Heart right ventricle (tissue), 16 donors: Measurements from ENCODE around the gene GMDS. TPM values are rescaled to one million over a fixed set of nuclear protein-coding genes. Genes with fewer than 3 reads are reported as not detected.

ENCODE experiments used
- ATAC-seq, 8 donors: fragments of 200-7000 bp; cut with Tn5 transposase; one replicate each; pipeline ENCODE4 v1.9.1; 2020; ENCODE audit warnings: mild to moderate bottlenecking in 8 of 8, moderate library complexity in 8 of 8, moderate number of reproducible peaks in 1 of 8
- DNase-seq, 2 donors: peaks; one replicate each; pipeline ENCODE4 v3.0.0-alpha.2; 2020
- H3K27ac ChIP-seq, 10 donors: fragments of 200-600 bp; sonication (generic) in 2 of 10; one replicate each; pipeline versions ENCODE4 v1.5.0 to v1.8.0; 2020 to 2022; ENCODE audit warnings: mild to moderate bottlenecking in 3 of 10
- H3K27me3 ChIP-seq, 7 donors: fragments of 200-600 bp; one replicate each; pipeline ENCODE4 v1.8.0; 2021 to 2022; ENCODE audit warnings: mild to moderate bottlenecking in 2 of 7
- H3K36me3 ChIP-seq, 9 donors: fragments of 200-600 bp; sonication (generic) in 1 of 9; one replicate each; pipeline versions ENCODE4 v1.5.0 to v1.8.0; 2020 to 2022; ENCODE audit warnings: mild to moderate bottlenecking in 2 of 9
- H3K4me1 ChIP-seq, 9 donors: fragments of 200-600 bp; sonication (generic) in 1 of 9; one replicate each; pipeline versions ENCODE4 v1.5.0 to v1.8.0; 2020 to 2022; ENCODE audit warnings: mild to moderate bottlenecking in 4 of 9
- H3K4me3 ChIP-seq, 10 donors: fragments of 200-600 bp; sonication (generic) in 2 of 10; one replicate each; pipeline versions ENCODE4 v1.5.0 to v1.8.0; 2020 to 2022; ENCODE audit warnings: mild to moderate bottlenecking in 7 of 10, moderate library complexity in 2 of 10
- H3K9me3 ChIP-seq, 11 donors: fragments of 200-600 bp in 10 of 11; sonication (generic) in 2 of 11; one replicate each; pipeline versions ENCODE4 v1.5.0 to v1.8.0; 2013 to 2022; ENCODE audit warnings: mild to moderate bottlenecking in 2 of 11, control low read depth in 1 of 11, moderate library complexity in 1 of 11
- WGBS, 2 donors: extraction: QIAGEN DNeasy Blood & Tissue Kit; methylation state at CpG; one replicate each; pipeline ENCODE4 v1.1.7; 2013; ENCODE audit warnings: inconsistent platforms in 1 of 2; 5-methylcytosine and 5-hydroxymethylcytosine counted together
- intact Hi-C, 10 donors: fragments of 100-400 bp; cut with DNase I; formaldehyde crosslinking; loops; one replicate each; pipeline versions ENCODE4 v1.11.1 to v1.14.2; 2022
- polyA plus RNA-seq, 2 donors: library from polyadenylated mRNA; stranded (reverse); fragments of 200-250 nt; gene quantifications; one replicate each; pipeline ENCODE4 v1.2.3, GENCODE V29; 2013
- total RNA-seq, 10 donors: library from RNA; stranded (reverse); fragmentation: NEBNext Ultra II Directional in 3 of 10; extraction: Animal tissue kit (Norgen Biotek cat#: 25700) in 3 of 10; gene quantifications; one replicate each; pipeline versions ENCODE4 v1.2.1 to v1.2.4, GENCODE V29; 2021 to 2023
- TF ChIP-seq, protein P1 (sequence below), 9 donors: fragments of 200-600 bp; sonication (generic) in 2 of 9; IDR thresholded peaks; one replicate each; pipeline versions ENCODE4 v1.5.0 to v1.8.0; 2021 to 2022; ENCODE audit warnings: antibody characterized with exemption in 9 of 9, mild to moderate bottlenecking in 5 of 9, moderate library complexity in 1 of 9
- donor health status: Arrhythmogenic right ventricular cardiomyopathy.
- donor health status: ischemic (EF 13 %, LVEDD 7.1; RV severe dilation, severe dysfunction).
- donor health status: healthy with polysubstance abuse.
- donor health status: DM: no; HTN: yes; CAD: no.
- donor health status: DM: no; HTN: no; CAD: no.
- donor health status: ischemic (EF 25% LVEDD 6.9; RV normal size, moderate dysfunction).
- donor health status: ischemic (EF 25% LVEDD 5.7; RV mildly dilated, moderate dysfunction).
- donor health status: healthy.
- donor health status: DM: yes; HTN: yes; CAD: no.
- donor health status: Ischemic cardiomyopathy.
- donor health status: ischemic (EF 35%, LVEDD 5.7; RV mildly dilated, moderate dysfunction).
- donor health status: nonischemic (EF 11% LVEDD 7.7; RV severe dilation, severe dysfunction).
- donor health status: DM: yes; HTN: yes; CAD: no.
- donor health status: PGD.
- donor health status: ischemic (EF 29% LVEDD 5.4; RV normal size, mild dysfunction).
- donor health status: nonischemic (EF 23%, LVEDD 6.1; RV moderate dilation, normal function).

The GMDS gene
- total and polyA plus RNA-seq, 12 donors: 5.0 to 10.6 (median 6.9) TPM

DNA sequence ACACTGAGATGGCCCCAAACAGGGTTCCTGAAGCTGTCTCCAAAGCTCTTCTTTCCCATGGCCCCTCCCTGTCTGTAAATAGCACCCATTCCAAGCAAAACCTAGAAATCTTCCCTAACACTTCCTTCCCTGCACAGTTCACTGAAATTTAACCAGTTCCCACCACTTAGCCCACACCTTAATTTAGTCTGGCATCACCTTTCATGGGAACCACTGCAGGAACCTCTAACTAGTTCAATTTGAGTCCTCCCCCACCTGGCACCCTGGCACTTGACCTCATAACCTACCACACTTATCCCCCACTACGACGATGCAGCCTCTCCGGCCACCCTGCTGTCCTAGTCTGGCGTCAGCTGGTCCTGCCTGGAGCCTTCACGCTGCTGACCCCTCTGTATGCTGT is 278.7 kb downstream of the GMDS start:
- DNase-seq (no peak), ATAC-seq (peak in 1 of 8 donors; percentile 31)
- H3K4me1 ChIP-seq: peaks cover 0 to 17% (median 0%) of the 10 kb centered on the region in 9 donors
- no peaks in the 10 kb centered on the region for H3K9me3 ChIP-seq
- TF ChIP-seq, protein P1, sequence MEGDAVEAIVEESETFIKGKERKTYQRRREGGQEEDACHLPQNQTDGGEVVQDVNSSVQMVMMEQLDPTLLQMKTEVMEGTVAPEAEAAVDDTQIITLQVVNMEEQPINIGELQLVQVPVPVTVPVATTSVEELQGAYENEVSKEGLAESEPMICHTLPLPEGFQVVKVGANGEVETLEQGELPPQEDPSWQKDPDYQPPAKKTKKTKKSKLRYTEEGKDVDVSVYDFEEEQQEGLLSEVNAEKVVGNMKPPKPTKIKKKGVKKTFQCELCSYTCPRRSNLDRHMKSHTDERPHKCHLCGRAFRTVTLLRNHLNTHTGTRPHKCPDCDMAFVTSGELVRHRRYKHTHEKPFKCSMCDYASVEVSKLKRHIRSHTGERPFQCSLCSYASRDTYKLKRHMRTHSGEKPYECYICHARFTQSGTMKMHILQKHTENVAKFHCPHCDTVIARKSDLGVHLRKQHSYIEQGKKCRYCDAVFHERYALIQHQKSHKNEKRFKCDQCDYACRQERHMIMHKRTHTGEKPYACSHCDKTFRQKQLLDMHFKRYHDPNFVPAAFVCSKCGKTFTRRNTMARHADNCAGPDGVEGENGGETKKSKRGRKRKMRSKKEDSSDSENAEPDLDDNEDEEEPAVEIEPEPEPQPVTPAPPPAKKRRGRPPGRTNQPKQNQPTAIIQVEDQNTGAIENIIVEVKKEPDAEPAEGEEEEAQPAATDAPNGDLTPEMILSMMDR (IDR thresholded peaks at IDR 0.05): no peak
- H3K36me3 ChIP-seq: no peaks in the 10 kb centered on the region
- H3K27ac ChIP-seq: no peak overlapping the region
- intact Hi-C loops: no loop called here
- H3K4me3 ChIP-seq: no peak overlapping the region
- no peaks in the 10 kb centered on the region for H3K27me3 ChIP-seq
- 85 to 88% methylated on average over 5 of the region's 5 CpGs for WGBS, 2 donors

DNA sequence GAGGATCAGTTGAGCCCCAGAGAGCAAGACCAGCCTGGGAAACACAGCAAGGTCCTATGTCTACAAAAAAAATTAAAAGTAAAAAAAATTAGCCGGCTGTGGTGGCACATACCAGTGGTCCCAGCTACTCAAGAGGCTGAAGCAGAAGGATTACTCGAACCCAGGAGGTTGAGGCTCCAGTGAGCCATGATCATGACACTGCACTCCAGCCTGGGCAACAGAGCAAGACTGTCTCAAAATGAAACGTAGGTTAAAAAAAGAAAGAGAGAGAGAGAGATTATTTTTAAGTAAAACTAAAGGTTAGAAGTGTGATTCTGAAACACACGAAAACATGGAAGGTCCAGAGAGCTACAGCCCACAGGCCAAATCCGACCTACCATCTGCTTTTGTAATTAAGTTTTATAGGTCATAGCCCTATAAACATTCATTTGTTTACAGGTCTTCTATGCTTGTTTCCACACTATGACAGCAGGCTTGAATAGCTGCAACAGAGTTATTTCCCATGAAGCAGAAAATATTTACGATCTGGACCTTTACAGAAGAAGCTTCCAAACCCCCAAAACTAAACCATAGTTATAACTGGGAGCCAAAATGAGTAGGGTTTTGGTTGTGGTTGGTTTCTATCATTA is 279.7 kb downstream of the GMDS start:
- no peaks in the 10 kb centered on the region for H3K27me3 ChIP-seq
- no peak overlapping the region for H3K27ac ChIP-seq
- no peaks in the 10 kb centered on the region for H3K9me3 ChIP-seq
- DNase-seq: no peak
- WGBS, 2 donors: 74 to 78% methylated on average over 6 of the region's 6 CpGs
- no peaks in the 10 kb centered on the region for H3K36me3 ChIP-seq
- TF ChIP-seq, protein P1 (IDR thresholded peaks at IDR 0.05): no peak
- peak in 3 of 8 donors; percentile 29 to 68 (median 58) for ATAC-seq
- intact Hi-C loops: no loop called here
- H3K4me1 ChIP-seq: peaks cover 0 to 17% (median 0%) of the 10 kb centered on the region in 9 donors
- no peak overlapping the region for H3K4me3 ChIP-seq

DNA sequence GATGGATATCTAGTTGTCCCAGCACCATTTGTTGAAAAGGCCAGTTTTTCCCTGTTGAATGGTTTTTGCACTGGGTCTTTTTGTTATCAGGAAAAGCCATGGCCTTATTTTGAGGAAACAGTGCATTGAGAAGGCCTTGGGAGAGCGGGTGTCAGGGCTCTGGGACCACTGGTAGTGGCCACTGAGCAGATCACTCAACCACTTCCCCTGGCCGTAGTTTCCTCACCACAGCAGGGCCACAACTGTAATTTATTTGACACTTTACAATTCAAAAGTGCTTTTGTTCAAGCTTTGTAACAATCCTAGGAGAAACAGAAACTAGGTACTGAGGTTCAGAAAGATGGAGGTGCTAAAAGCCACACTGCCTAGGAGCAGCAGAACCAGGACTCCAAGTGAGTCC is 281.8 kb downstream of the GMDS start:
- TF ChIP-seq, protein P1 (IDR thresholded peaks at IDR 0.05): no peak
- Histone ChIP-seq H3K4me3 (no peak overlapping the region), H3K27me3 (no peaks in the 10 kb centered on the region), H3K4me1 (peaks cover 0 to 3% (median 0%) of the 10 kb centered on the region in 9 donors), H3K36me3 (no peaks in the 10 kb centered on the region), H3K9me3 (no peaks in the 10 kb centered on the region), H3K27ac (no peak overlapping the region)
- ATAC-seq (no peak), DNase-seq (no peak)
- 94 to 97% methylated on average over 2 of the region's 2 CpGs for WGBS, 2 donors
- intact Hi-C loops: no loop called here

DNA sequence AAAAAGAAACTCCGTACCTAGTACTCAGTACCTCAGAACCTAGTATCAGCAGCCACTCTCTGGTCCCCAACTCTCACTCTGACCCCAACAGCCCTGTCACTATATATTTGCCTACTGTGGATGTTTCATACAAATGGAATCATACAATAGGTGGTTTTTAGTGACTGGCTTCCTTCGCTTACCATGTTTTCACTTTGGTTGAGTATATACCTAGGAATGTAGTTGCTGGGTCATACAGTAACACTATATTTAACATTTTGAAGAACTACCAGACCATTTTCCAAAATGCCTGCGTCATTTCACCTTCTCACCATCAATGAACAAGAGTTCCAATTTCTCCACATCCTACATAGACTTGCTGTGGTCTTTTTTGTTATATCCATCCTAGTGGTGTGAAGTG is 283.2 kb downstream of the GMDS start:
- no peaks in the 10 kb centered on the region for H3K36me3 ChIP-seq
- no peaks in the 10 kb centered on the region for H3K27me3 ChIP-seq
- H3K4me1 ChIP-seq: peaks cover 0 to 3% (median 0%) of the 10 kb centered on the region in 9 donors
- WGBS, 2 donors: 97% methylated on average over 3 of the region's 3 CpGs
- intact Hi-C loops: no loop called here
- H3K4me3 ChIP-seq: no peak overlapping the region
- no peaks in the 10 kb centered on the region for H3K9me3 ChIP-seq
- H3K27ac ChIP-seq: no peak overlapping the region
- DNase-seq: no peak
- ATAC-seq: no peak
- TF ChIP-seq, protein P1 (IDR thresholded peaks at IDR 0.05): no peak
